Skin of body (tissue), 2 donors: Measurements from ENCODE around the gene BEND6. TPM values are rescaled to one million over a fixed set of nuclear protein-coding genes. Genes with fewer than 3 reads are reported as not detected.

ENCODE experiments used
- small RNA-seq: library from RNA; depleted of rRNA; stranded (forward); fragments of <200 nt; gene quantifications from one replicate; pipeline ENCODE3, GENCODE V24; 2014; ENCODE audit warnings: low replicate concordance
- total RNA-seq: library from RNA; depleted of rRNA; stranded (reverse); fragments of >200 nt; gene quantifications from one replicate; pipeline ENCODE4 v1.2.3, GENCODE V29; 2014

The BEND6 gene
- total RNA-seq, 1 donor from 2014 or later = 5.6 TPM

Small RNAs within 50 kb of the gene (small RNA-seq; reads per million reads assigned to genes)
- gene FTH1P15 (not detected), gene RNU6-626P (not detected)

Other genes with a start within 250 kb of the BEND6 start
- 23.9 TPM for gene KIAA1586, start 91.6 kb downstream of the BEND6 start, total RNA-seq
- 86.5 TPM for gene ZNF451, start 135.1 kb downstream of the BEND6 start, total RNA-seq
- 4.8 TPM for gene BAG2, start 217.2 kb downstream of the BEND6 start, total RNA-seq